Body of pancreas (tissue), 4 donors: ENCODE measurements around the gene KCNJ6.

Source experiments
- CTCF ChIP-seq, 7 experiments: fragments of 450-650 bp in 4 of 7; fragments of 200-600 bp in 3 of 7; sonication (generic) in 3 of 7; IDR thresholded peaks; one replicate each; pipeline ENCODE4 v1.5.1; 2016 to 2019; ENCODE audit warnings: antibody characterized with exemption in 7 of 7
- POLR2A ChIP-seq, 3 donors: fragments of 450-650 bp; IDR thresholded peaks; one replicate each; pipeline ENCODE4 v1.6.1; 2016; ENCODE audit warnings: antibody characterized with exemption in 3 of 3, mild to moderate bottlenecking in 2 of 3

- TF ChIP-seq CTCF (IDR thresholded peaks at IDR 0.05) (no peak), POLR2A (IDR thresholded peaks at IDR 0.05) (no peak)
These were observed 250.8 kb downstream of the KCNJ6 start for GRCh38 chr21:37665230-37666024.
